Naive thymus-derived CD4-positive, alpha-beta T cell (primary cell): ENCODE results near the gene COMT. TPM values are rescaled to one million over a fixed set of nuclear protein-coding genes. Genes with fewer than 3 reads are reported as not detected.

Experiments used
- ATAC-seq: fragments of 150-1000 bp; cut with Tn5 transposase; 2 replicates; pipeline ENCODE4 v1.10.0; 2021; ENCODE audit warnings: mild to moderate bottlenecking, moderate library complexity
- CTCF ChIA-PET: fragments of 350-600 bp; sonication (Branson Sonifier 250); formaldehyde crosslinking; loops from one replicate; lab custom pipeline; 2021; ENCODE audit warnings: antibody characterized with exemption; lab: Charles Lee
- POLR2A ChIA-PET: fragments of 350-600 bp; sonication (Branson Sonifier 250); formaldehyde crosslinking; loops from one replicate; lab custom pipeline; 2021; ENCODE audit warnings: antibody characterized with exemption, inconsistent platforms; lab: Charles Lee
- DNase-seq, 9 donors: peaks; one replicate each; pipeline versions ENCODE4 v3.0.0 to v3.0.0-alpha.2; 2020 to 2022; ENCODE audit warnings: mixed read lengths in 1 of 9
- H3K27ac ChIP-seq: one replicate; pipeline ENCODE4 v1.7.0; 2013; ENCODE audit warnings: mild to moderate bottlenecking, low read depth, low read length, moderate library complexity
- H3K27me3 ChIP-seq, 2 donors: one replicate each; pipeline ENCODE4 v1.7.0; 2013; ENCODE audit warnings: low read length in 2 of 2, mild to moderate bottlenecking in 2 of 2, moderate library complexity in 2 of 2; ENCODE audit not compliant: control insufficient read depth in 2 of 2, insufficient read depth in 2 of 2
- H3K36me3 ChIP-seq, 3 experiments: 1 replicate in 2 of 3; 2 replicates in 1 of 3; pipeline ENCODE4 v1.7.0; 2013; ENCODE audit warnings: low read length in 3 of 3, mild to moderate bottlenecking in 3 of 3, moderate library complexity in 1 of 3; ENCODE audit not compliant: insufficient read depth in 3 of 3, control insufficient read depth in 2 of 3
- H3K4me1 ChIP-seq, 2 donors: one replicate each; pipeline ENCODE4 v1.7.0; 2013; ENCODE audit warnings: low read length in 2 of 2, mild to moderate bottlenecking in 2 of 2, moderate library complexity in 1 of 2; ENCODE audit not compliant: control insufficient read depth in 2 of 2, insufficient read depth in 2 of 2
- H3K4me3 ChIP-seq: 2 replicates; pipeline ENCODE4 v1.7.0; 2013; ENCODE audit warnings: mild to moderate bottlenecking, low read length
- H3K9me3 ChIP-seq, 3 experiments: 1 replicate in 2 of 3; 2 replicates in 1 of 3; pipeline ENCODE4 v1.7.0; 2013; ENCODE audit warnings: low read length in 3 of 3; ENCODE audit not compliant: control insufficient read depth in 2 of 3
- H3K27ac Mint-ChIP-seq, 9 donors: one replicate each; pipeline ENCODE4 v1.8.0; 2020 to 2022; ENCODE audit warnings: mixed read lengths in 9 of 9, mild to moderate bottlenecking in 8 of 9, moderate library complexity in 5 of 9, inconsistent platforms in 2 of 9
- H3K27me3 Mint-ChIP-seq, 5 donors: one replicate each; pipeline ENCODE4 v1.8.0; 2021 to 2022; ENCODE audit warnings: mixed read lengths in 5 of 5, mild to moderate bottlenecking in 1 of 5
- H3K36me3 Mint-ChIP-seq, 5 donors: one replicate each; pipeline ENCODE4 v1.8.0; 2020 to 2022; ENCODE audit warnings: mixed read lengths in 5 of 5, mild to moderate bottlenecking in 3 of 5, inconsistent platforms in 1 of 5
- H3K4me1 Mint-ChIP-seq, 7 donors: one replicate each; pipeline ENCODE4 v1.8.0; 2020 to 2022; ENCODE audit warnings: mixed read lengths in 7 of 7, mild to moderate bottlenecking in 3 of 7, inconsistent platforms in 1 of 7
- H3K4me3 Mint-ChIP-seq, 10 donors: one replicate each; pipeline ENCODE4 v1.8.0; 2020 to 2022; ENCODE audit warnings: mild to moderate bottlenecking in 10 of 10, mixed read lengths in 10 of 10, moderate library complexity in 6 of 10, inconsistent platforms in 2 of 10
- H3K9me3 Mint-ChIP-seq, 11 donors: one replicate each; pipeline ENCODE4 v1.8.0; 2020 to 2022; ENCODE audit warnings: mixed read lengths in 11 of 11, mild to moderate bottlenecking in 4 of 11, inconsistent platforms in 1 of 11, moderate library complexity in 1 of 11
- intact Hi-C, 2 donors: fragments of 100-400 bp; cut with micrococcal nuclease; formaldehyde crosslinking; loops; one replicate each; pipeline ENCODE4 v1.15.1; 2023
- polyA plus RNA-seq, 2 donors: library from polyadenylated mRNA; unstranded; fragments of 300-500 nt; fragmentation: Illumina TruSeq; gene quantifications; one replicate each; pipeline ENCODE4 v1.2.3, GENCODE V29; 2021
- total RNA-seq, 6 experiments: library from RNA in 5 of 6; stranded (reverse) in 5 of 6; gene quantifications; 1 replicate in 5 of 6; 2 replicates in 1 of 6; pipeline ENCODE4 v1.2.3 and lab custom pipeline; 2021 to 2026

The COMT gene
- total and polyA plus RNA-seq, 7 experiments from 2014 or later = 30.0 to 105 (median 56.0) TPM

DNA sequence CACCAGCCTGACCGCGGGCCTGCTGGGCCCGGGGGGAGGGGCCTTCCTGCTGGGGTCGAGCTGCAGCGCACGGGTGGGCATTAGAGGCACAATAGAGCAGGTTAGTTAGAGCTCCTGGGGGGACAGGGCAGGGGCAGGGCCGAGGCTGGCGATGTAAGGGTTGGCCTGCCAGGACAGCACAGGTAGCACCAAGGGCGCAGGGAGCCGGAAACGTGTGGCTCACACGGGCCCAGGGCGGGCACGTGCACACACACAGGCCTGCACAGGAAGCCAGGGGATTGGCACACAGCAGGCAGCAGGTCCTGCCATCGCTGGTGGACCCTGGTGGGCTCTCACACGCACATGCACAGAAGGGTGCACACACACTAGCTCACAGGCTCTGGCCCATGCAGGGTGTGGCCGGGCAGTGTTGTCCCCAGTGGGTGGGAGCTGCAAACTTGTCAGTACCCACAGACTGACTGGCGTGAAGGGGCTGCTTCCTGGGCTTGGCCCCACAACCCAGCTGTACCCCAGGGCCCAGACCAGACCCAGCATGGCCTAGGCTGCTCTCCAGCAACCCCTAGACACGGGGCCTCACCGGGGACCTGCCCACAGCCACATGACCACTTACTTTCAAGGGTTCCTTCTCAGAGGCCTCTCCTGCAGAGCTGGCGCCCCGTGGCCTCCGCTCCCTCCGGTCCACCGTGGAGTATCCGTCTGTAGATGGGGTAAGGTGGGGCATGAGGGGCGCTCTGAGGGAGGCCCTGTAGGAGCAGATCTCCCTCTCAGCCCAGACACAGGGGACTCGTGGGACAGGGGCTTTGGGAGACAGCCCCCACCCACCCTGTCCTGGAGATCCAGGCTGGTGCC is 29.9 kb downstream of the COMT start:
- ATAC-seq (peak; percentile 31), DNase-seq (peak in 1 of 9 donors; percentile 27)
- Histone ChIP-seq H3K27me3 (no peaks in the 10 kb centered on the region), H3K4me3 (no peak overlapping the region), H3K4me1 (peaks cover 7 to 11% of the 10 kb centered on the region in 2 donors), H3K27ac (no peak overlapping the region), H3K9me3 (no peaks in the 10 kb centered on the region), H3K36me3 (peaks cover 0 to 30% (median 0%) of the 10 kb centered on the region in 3 experiments)
- intact Hi-C loops = loop anchor here in 1 of 2 donors (5.0 kb wide), 1 partner anchor 146 kb away; the partner anchor contains the start of genes RANBP1 and TRMT2A
- POLR2A ChIA-PET = no interaction called here
- Mint-ChIP-seq H3K27me3 (no peaks in the 10 kb centered on the region), H3K4me3 (peak overlapping the region in 2 of 10 donors; percentile 23 to 52), H3K27ac (peak overlapping the region in 1 of 9 donors; percentile 36), H3K4me1 (peaks cover 12 to 35% (median 13%) of the 10 kb centered on the region in 7 donors), H3K9me3 (no peaks in the 10 kb centered on the region), H3K36me3 (peaks cover 0 to 11% (median 0%) of the 10 kb centered on the region in 5 donors)
- CTCF ChIA-PET = interaction anchor here (0.5 to 1.6 kb wide), 6 partner anchors 42 to 354 kb away, joined by 3 to 5 read pairs (median 4); no protein-coding TSS in a partner anchor

DNA sequence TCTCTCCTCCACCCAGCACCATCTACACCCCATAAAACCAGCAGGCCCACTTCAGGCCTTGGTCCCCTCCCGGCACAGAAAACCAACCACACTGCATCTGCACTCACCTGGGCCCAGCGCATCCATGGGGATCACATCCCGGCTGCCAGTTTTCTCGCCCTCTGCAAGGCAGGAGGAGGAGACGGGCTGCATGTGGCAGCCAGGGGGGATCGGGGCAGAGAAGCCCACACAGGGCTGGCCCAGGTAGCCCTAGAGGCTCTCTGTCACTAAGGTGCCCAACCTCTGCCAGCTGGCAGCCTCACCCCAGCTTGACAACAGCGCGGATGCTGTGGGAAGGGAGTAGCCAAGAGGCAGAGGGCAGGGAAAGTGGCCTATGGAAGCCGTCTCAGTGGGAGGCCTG is 30.7 kb downstream of the COMT start:
- CTCF ChIA-PET = interaction anchor here (1.6 kb wide), 1 partner anchor 157 kb away, joined by 5 read pairs; no protein-coding TSS in a partner anchor
- Mint-ChIP-seq H3K27ac (peak overlapping the region in 1 of 9 donors; percentile 74), H3K36me3 (peaks cover 0 to 3% (median 0%) of the 10 kb centered on the region in 5 donors), H3K27me3 (no peaks in the 10 kb centered on the region), H3K4me3 (peak overlapping the region in 2 of 10 donors; percentile 42 to 54), H3K9me3 (no peaks in the 10 kb centered on the region), H3K4me1 (peaks cover 10 to 35% (median 12%) of the 10 kb centered on the region in 7 donors)
- peaks cover 7 to 11% of the 10 kb centered on the region in 2 donors for H3K4me1 ChIP-seq
- H3K4me3 ChIP-seq = no peak overlapping the region
- peaks cover 0 to 22% (median 0%) of the 10 kb centered on the region in 3 experiments for H3K36me3 ChIP-seq
- H3K27ac ChIP-seq = no peak overlapping the region
- H3K9me3 ChIP-seq = no peaks in the 10 kb centered on the region
- POLR2A ChIA-PET = no interaction called here
- intact Hi-C loops = loop anchor here in 1 of 2 donors (5.0 kb wide), 1 partner anchor 145 kb away; the partner anchor contains the start of genes RANBP1 and TRMT2A
- no peaks in the 10 kb centered on the region for H3K27me3 ChIP-seq
- ATAC-seq = no peak
- no peak for DNase-seq

DNA sequence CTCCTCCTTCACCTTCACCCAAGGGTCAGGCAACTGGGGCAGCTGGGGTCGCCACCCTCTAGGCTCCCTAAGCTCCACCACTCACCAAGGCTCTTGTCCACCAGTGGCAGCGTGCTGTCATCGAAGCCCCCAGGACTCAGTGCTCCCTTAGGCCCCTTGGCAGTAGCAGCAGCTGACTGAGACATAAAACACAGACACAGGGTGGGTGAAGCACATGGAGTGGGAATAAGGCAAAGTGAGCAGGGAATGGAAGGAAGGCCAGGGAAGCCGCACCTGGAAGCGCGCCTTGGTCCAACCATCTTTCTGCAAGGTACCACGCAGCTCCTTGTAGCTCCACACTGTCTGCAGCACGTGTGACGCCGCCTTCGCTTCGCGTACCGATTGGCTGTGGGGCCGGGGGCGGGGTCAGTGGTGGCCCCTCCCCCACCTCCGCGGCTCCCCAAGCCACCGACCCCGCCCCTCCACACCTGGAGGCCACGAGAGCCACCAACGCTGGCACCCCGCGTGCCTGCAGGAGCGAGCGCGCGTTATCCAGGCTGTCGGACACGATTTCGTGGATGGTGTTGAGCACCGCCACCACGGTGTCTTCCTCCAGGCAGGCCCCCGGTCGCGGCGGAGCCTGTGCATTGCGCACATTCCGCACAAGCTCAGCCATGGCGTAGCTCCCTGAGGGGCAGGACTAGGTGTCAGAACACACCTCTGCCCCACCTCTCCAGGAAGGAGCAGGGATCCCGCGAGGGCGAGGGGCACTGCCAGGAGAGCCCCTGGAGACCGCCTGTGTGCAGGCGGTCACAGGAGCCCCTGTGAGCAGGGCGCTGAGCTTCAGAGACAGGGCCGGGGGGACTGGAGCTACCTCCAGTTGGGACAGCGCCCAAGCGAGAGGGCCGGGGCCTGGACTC is 31.3 kb downstream of the COMT start:
- H3K27ac Mint-ChIP-seq = no peak overlapping the region
- CTCF ChIA-PET = interaction anchor here (0.5 to 1.6 kb wide), 3 partner anchors 49 to 892 kb away, joined by 3 to 5 read pairs (median 3); no protein-coding TSS in a partner anchor

GRCh38 chr22:19973551-19974267 is 32.1 kb downstream of the COMT start:
- POLR2A ChIA-PET = no interaction called here
- no peak overlapping the region for H3K27ac ChIP-seq
- H3K27ac Mint-ChIP-seq = no peak overlapping the region

More for the DNA sequence above, 31.3 kb downstream of the COMT start:
- Histone ChIP-seq H3K27me3 (no peaks in the 10 kb centered on the region), H3K27ac (no peak overlapping the region), H3K9me3 (no peaks in the 10 kb centered on the region), H3K36me3 (peaks cover 0 to 16% (median 0%) of the 10 kb centered on the region in 3 experiments), H3K4me1 (peaks cover 7 to 11% of the 10 kb centered on the region in 2 donors), H3K4me3 (no peak overlapping the region)
- Mint-ChIP-seq H3K4me3 (no peak overlapping the region), H3K27me3 (no peaks in the 10 kb centered on the region), H3K9me3 (no peaks in the 10 kb centered on the region), H3K36me3 (peaks cover 0 to 3% (median 0%) of the 10 kb centered on the region in 5 donors), H3K4me1 (peaks cover 8 to 35% (median 12%) of the 10 kb centered on the region in 7 donors)
- intact Hi-C loops = loop anchor here in 1 of 2 donors (5.0 kb wide), 1 partner anchor 144 kb away; the partner anchor contains the start of genes RANBP1 and TRMT2A
- DNase-seq (no peak), ATAC-seq (no peak)
- POLR2A ChIA-PET = no interaction called here

GRCh38 chr22:19974268-19974861 is 32.8 kb downstream of the COMT start:
- no peak for DNase-seq
- Histone ChIP-seq H3K27ac (no peak overlapping the region), H3K36me3 (peaks cover 0 to 3% (median 0%) of the 10 kb centered on the region in 3 experiments), H3K27me3 (no peaks in the 10 kb centered on the region), H3K4me3 (no peak overlapping the region), H3K9me3 (no peaks in the 10 kb centered on the region), H3K4me1 (peaks cover 7 to 11% of the 10 kb centered on the region in 2 donors)
- ChIA-PET POLR2A (no interaction called here), CTCF (interaction anchor here (1.0 kb wide), 1 partner anchor 154 kb away, joined by 3 read pairs; no protein-coding TSS in a partner anchor)
- peaks cover 8 to 35% (median 12%) of the 10 kb centered on the region in 7 donors for H3K4me1 Mint-ChIP-seq
- H3K27ac Mint-ChIP-seq = no peak overlapping the region
- intact Hi-C loops = loop anchor here in 1 of 2 donors (5.0 kb wide), 1 partner anchor 143 kb away; the partner anchor contains the start of genes RANBP1 and TRMT2A
- ATAC-seq = peak; percentile 55
- no peaks in the 10 kb centered on the region for H3K27me3 Mint-ChIP-seq
- no peaks in the 10 kb centered on the region for H3K36me3 Mint-ChIP-seq
- H3K4me3 Mint-ChIP-seq = no peak overlapping the region
- H3K9me3 Mint-ChIP-seq = no peaks in the 10 kb centered on the region

More at GRCh38 chr22:19973551-19974267, 32.1 kb downstream of the COMT start:
- Histone ChIP-seq H3K9me3 (no peaks in the 10 kb centered on the region), H3K36me3 (peaks cover 0 to 8% (median 0%) of the 10 kb centered on the region in 3 experiments), H3K4me3 (no peak overlapping the region), H3K27me3 (no peaks in the 10 kb centered on the region), H3K4me1 (peaks cover 7 to 11% of the 10 kb centered on the region in 2 donors)
- Mint-ChIP-seq H3K27me3 (no peaks in the 10 kb centered on the region), H3K4me1 (peaks cover 8 to 35% (median 12%) of the 10 kb centered on the region in 7 donors), H3K4me3 (no peak overlapping the region), H3K36me3 (peaks cover 0 to under 1% (median 0%) of the 10 kb centered on the region in 5 donors), H3K9me3 (no peaks in the 10 kb centered on the region)
- ATAC-seq (no peak), DNase-seq (no peak)
- intact Hi-C loops = loop anchor here in 1 of 2 donors (5.0 kb wide), 1 partner anchor 144 kb away; the partner anchor contains the start of genes RANBP1 and TRMT2A
- CTCF ChIA-PET = interaction anchor here (0.5 to 0.6 kb wide), 2 partner anchors 50 to 891 kb away, joined by 3 read pairs; no protein-coding TSS in a partner anchor
